HG03442 (cell line): ENCODE measurements around the gene PLCD1.

ENCODE experiments used
- ATAC-seq: cut with Tn5 transposase; IDR thresholded peaks from one replicate; pipeline ENCODE4 v1.9.1; 2021; ENCODE audit warnings: mild to moderate bottlenecking, moderate library complexity; ENCODE audit not compliant: unreplicated experiment

PLCD1 gene

GRCh38 chr3:37968813-37969595 is 60.4 kb downstream of the PLCD1 start:
- no peak for ATAC-seq

GRCh38 chr3:37968199-37968598 is 61.2 kb downstream of the PLCD1 start:
- ATAC-seq = no peak

- peak; percentile 77 for ATAC-seq
These were observed 62.1 kb downstream of the PLCD1 start for GRCh38 chr3:37967260-37967881.

DNA sequence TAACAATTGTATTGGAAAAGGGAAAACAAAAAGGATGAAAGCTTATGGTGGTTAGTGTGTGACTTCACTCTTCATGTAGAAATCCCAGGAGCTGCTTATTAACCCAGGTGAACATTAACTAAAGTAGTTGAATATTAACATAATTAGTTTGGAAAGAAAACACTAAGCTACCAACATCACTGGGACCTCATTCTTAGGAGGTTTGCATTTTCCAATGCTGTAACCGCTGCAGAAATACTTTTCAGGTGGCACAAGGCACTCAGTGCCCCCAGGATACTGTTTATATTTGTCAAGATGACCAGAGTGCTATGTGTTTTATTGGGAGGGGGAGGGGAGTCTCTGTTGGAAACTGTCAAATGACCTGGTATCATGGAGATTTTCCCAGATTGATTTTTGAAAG is 64.7 kb downstream of the PLCD1 start:
- ATAC-seq = no peak

DNA sequence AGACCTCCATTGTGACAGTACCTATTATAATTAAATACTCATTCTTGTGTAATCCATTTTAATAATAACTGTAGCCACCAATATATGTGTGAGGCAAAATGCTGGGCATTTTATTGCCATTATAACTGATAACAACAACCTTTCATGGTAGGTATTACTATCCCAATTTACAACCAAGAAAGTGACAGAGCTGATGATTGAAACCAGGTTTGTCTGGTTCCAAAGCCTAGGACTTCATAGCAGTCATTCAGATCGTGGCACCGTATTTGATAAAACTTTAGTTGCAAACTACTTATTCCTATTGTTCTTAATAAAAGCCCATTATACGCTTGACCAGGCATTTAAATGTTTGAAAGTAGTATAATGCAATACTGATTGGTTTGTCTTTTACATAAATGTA is 65.3 kb downstream of the PLCD1 start:
- ATAC-seq = no peak

DNA sequence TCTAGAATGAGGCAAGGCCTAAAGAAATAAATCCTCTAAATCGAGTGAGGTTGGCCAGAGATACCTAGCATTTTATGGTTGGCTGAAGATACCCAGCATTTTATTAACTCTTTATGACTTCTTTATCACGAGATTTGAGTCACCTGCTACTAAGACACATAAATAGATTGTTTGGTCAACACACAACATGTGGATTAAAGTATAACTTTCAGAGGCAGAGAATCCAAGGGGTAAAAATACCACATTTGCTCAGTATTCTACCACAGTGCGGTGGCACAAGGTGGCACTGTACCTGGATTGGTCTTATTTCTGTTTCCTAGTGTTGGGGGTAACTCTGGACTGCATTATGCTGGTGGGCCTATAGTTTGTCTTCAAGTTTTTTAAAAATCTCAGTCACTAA is 65.8 kb downstream of the PLCD1 start:
- no peak for ATAC-seq

DNA sequence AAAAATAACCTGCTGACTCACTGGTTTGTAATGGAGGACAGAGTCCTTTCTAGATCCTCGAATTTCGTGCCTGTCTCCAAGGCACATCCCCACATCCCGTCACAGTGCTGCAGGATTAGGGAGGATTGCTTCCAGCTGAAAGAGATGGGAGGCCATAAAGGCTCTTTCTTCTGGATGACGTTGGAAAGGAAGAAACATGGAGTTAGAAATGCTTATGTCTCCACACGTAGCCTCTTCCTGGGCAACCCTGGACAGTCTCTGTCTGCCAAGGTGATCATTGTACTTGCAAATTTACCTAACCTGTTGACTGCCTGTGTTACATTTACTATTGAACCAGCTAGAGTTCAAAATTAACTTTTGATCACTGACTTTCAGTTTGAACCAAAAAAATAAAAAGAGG is 66.4 kb downstream of the PLCD1 start:
- no peak for ATAC-seq

- ATAC-seq = no peak
These were observed 67.6 kb downstream of the PLCD1 start for GRCh38 chr3:37961622-37962431.

GRCh38 chr3:37957539-37957936 is 71.9 kb downstream of the PLCD1 start:
- no peak for ATAC-seq
